Calu3 (cell line): ENCODE results near the gene MCM9. TPM values are rescaled to one million over a fixed set of nuclear protein-coding genes. Genes with fewer than 3 reads are reported as not detected.

ENCODE experiments used
- BruUV-seq: library from RNA; stranded (reverse); fragments of 400-500 nt; replicated peaks from 2 replicates; lab custom pipeline; 2021; lab: Mats Ljungman, UMichigan
- CTCF ChIA-PET: fragments of 300-600 bp; sonication (Branson Sonifier 250); formaldehyde crosslinking; loops from one replicate; lab custom pipeline; 2022; ENCODE audit warnings: antibody characterized with exemption; lab: Charles Lee
- DNase-seq: peaks from one replicate; pipeline ENCODE4 v3.0.0; 2022
- H3K27ac Mint-ChIP-seq: one replicate; pipeline ENCODE4 v1.8.0; 2022; ENCODE audit warnings: mixed read lengths; ENCODE audit not compliant: unreplicated experiment
- H3K27me3 Mint-ChIP-seq: one replicate; pipeline ENCODE4 v1.8.0; 2022; ENCODE audit warnings: mixed read lengths; ENCODE audit not compliant: unreplicated experiment
- H3K36me3 Mint-ChIP-seq: one replicate; pipeline ENCODE4 v1.8.0; 2022; ENCODE audit warnings: mild to moderate bottlenecking, moderate library complexity, mixed read lengths; ENCODE audit not compliant: insufficient read depth, unreplicated experiment
- H3K4me1 Mint-ChIP-seq: one replicate; pipeline ENCODE4 v1.8.0; 2022; ENCODE audit warnings: mild to moderate bottlenecking, low read depth, mixed read lengths; ENCODE audit not compliant: unreplicated experiment
- H3K4me3 Mint-ChIP-seq: one replicate; pipeline ENCODE4 v1.8.0; 2022; ENCODE audit warnings: mild to moderate bottlenecking, low read depth, moderate library complexity, mixed read lengths; ENCODE audit not compliant: unreplicated experiment
- H3K9me3 Mint-ChIP-seq: one replicate; pipeline ENCODE4 v1.8.0; 2022; ENCODE audit warnings: low read depth, mixed read lengths; ENCODE audit not compliant: unreplicated experiment
- intact Hi-C: fragments of 100-400 bp; cut with micrococcal nuclease; formaldehyde crosslinking; loops from one replicate; pipeline ENCODE4 v1.10.0; 2022; ENCODE audit not compliant: unreplicated experiment
- total RNA-seq: library from RNA; stranded (reverse); gene quantifications from 2 replicates; pipeline ENCODE4 v1.2.3, GENCODE V29; 2022
- TF ChIP-seq, protein P1 (sequence below): fragments of 200-600 bp; IDR thresholded peaks from one replicate; pipeline ENCODE4 v1.8.0; 2022; ENCODE audit warnings: antibody characterized with exemption; ENCODE audit not compliant: unreplicated experiment

The MCM9 gene
- total RNA-seq, 1 experiment from 2014 or later = 24.6 TPM

DNA sequence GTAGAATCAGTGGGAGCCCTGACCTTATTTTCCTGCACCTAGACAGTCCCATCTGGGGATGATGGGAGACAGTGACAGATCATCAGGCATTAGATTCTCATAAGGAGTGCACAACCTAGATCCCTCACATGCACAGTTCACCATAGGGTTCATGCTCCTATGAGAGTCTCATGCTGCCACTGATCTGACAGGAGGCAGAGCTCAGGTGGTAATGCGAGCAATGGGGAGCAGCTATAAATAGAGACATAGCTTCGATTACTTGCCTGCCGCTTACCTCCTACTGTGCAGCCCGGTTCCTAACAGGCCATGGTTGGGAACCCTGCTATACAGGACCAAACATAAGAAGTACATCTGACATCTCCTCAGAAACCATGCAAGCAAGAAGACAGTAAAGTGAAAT lies 72.5 kb downstream of the MCM9 start:
- Mint-ChIP-seq H3K27ac (no peak overlapping the region), H3K9me3 (no peaks in the 10 kb centered on the region), H3K4me3 (no peak overlapping the region), H3K4me1 (peaks cover 11% of the 10 kb centered on the region), H3K36me3 (no peaks in the 10 kb centered on the region), H3K27me3 (no peaks in the 10 kb centered on the region)
- intact Hi-C loops = no loop called here
- TF ChIP-seq, protein P1, sequence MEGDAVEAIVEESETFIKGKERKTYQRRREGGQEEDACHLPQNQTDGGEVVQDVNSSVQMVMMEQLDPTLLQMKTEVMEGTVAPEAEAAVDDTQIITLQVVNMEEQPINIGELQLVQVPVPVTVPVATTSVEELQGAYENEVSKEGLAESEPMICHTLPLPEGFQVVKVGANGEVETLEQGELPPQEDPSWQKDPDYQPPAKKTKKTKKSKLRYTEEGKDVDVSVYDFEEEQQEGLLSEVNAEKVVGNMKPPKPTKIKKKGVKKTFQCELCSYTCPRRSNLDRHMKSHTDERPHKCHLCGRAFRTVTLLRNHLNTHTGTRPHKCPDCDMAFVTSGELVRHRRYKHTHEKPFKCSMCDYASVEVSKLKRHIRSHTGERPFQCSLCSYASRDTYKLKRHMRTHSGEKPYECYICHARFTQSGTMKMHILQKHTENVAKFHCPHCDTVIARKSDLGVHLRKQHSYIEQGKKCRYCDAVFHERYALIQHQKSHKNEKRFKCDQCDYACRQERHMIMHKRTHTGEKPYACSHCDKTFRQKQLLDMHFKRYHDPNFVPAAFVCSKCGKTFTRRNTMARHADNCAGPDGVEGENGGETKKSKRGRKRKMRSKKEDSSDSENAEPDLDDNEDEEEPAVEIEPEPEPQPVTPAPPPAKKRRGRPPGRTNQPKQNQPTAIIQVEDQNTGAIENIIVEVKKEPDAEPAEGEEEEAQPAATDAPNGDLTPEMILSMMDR = no peak
- no TSS peak for BruUV-seq
- DNase-seq = no peak
- CTCF ChIA-PET = no interaction called here

DNA sequence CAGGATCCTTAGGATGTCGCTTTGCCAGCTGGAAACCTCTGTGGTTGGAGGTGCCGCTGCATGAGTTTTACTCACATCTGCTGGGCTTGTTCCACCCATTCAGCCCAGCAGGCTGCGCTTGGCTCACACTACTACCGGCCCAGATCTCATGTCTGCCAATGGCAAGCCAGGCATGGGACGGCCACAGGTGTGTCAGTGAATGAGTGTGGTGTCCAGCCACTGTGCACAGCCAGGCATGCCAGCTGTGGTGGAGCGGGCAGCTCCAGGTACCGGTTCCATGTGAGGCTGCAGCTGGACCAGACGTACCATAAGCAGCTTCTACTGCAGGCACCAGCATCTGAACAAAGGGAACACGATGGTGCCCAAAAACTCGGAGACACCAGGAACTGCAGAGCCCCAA lies 74.1 kb downstream of the MCM9 start:
- no peak for DNase-seq
- no TSS peak for BruUV-seq
- H3K27ac Mint-ChIP-seq = no peak overlapping the region
- H3K36me3 Mint-ChIP-seq = no peaks in the 10 kb centered on the region
- TF ChIP-seq, protein P1 = no peak
- no peaks in the 10 kb centered on the region for H3K9me3 Mint-ChIP-seq
- no peaks in the 10 kb centered on the region for H3K27me3 Mint-ChIP-seq
- CTCF ChIA-PET = no interaction called here
- intact Hi-C loops = no loop called here
- H3K4me3 Mint-ChIP-seq = no peak overlapping the region
- H3K4me1 Mint-ChIP-seq = peaks cover 11% of the 10 kb centered on the region

- DNase-seq = no peak
- TF ChIP-seq, protein P1 = no peak
- H3K36me3 Mint-ChIP-seq = no peaks in the 10 kb centered on the region
- intact Hi-C loops = no loop called here
- no peak overlapping the region for H3K27ac Mint-ChIP-seq
- H3K4me1 Mint-ChIP-seq = peaks cover 11% of the 10 kb centered on the region
- H3K9me3 Mint-ChIP-seq = no peaks in the 10 kb centered on the region
- CTCF ChIA-PET = no interaction called here
- no peak overlapping the region for H3K4me3 Mint-ChIP-seq
- no TSS peak for BruUV-seq
- no peaks in the 10 kb centered on the region for H3K27me3 Mint-ChIP-seq
Observed at GRCh38 chr6:118860363-118860762, 74.6 kb downstream of the MCM9 start.

GRCh38 chr6:118859517-118860064 lies 75.4 kb downstream of the MCM9 start:
- CTCF ChIA-PET = no interaction called here
- H3K27me3 Mint-ChIP-seq = no peaks in the 10 kb centered on the region
- TF ChIP-seq, protein P1 = no peak
- no peak overlapping the region for H3K27ac Mint-ChIP-seq
- no TSS peak for BruUV-seq
- no peaks in the 10 kb centered on the region for H3K36me3 Mint-ChIP-seq
- no peaks in the 10 kb centered on the region for H3K9me3 Mint-ChIP-seq
- DNase-seq = no peak
- peaks cover 11% of the 10 kb centered on the region for H3K4me1 Mint-ChIP-seq
- H3K4me3 Mint-ChIP-seq = no peak overlapping the region
- intact Hi-C loops = no loop called here
